Astrocyte (in vitro differentiated cells and primary cell): ENCODE measurements around the gene NCAM1.

Experiments used
- CTCF ChIP-seq: IDR thresholded peaks from 2 replicates; pipeline ENCODE4 v1.5.1; 2011; ENCODE audit warnings: low read depth, mild to moderate bottlenecking, inconsistent platforms, low read length, moderate library complexity; ENCODE audit not compliant: insufficient read depth
- EZH2 ChIP-seq: IDR thresholded peaks from 2 replicates; pipeline ENCODE4 v1.6.1; 2012; ENCODE audit warnings: mild to moderate bottlenecking, low read length, inconsistent platforms; ENCODE audit not compliant: insufficient read depth

GRCh38 chr11:113096648-113097047 is 135.4 kb downstream of the NCAM1 start:
- TF ChIP-seq CTCF: no peak
- TF ChIP-seq EZH2: no peak
